Neural crest cell (in vitro differentiated cells): Measurements from ENCODE around the gene GALNTL6. TPM values are rescaled to one million over a fixed set of nuclear protein-coding genes. Genes with fewer than 3 reads are reported as not detected.
A peak's percentile ranks its signal among the peaks of the same experiment; 100 is the strongest.

Experiments used
- DNase-seq: peaks from one replicate; pipeline ENCODE4 v3.0.0; 2021; ENCODE audit warnings: low read depth, mixed read lengths, low spot score
- H3K27ac Mint-ChIP-seq: one replicate; pipeline ENCODE4 v1.8.0; 2021; ENCODE audit warnings: mild to moderate bottlenecking, mixed read lengths; ENCODE audit not compliant: unreplicated experiment
- H3K27me3 Mint-ChIP-seq: 2 replicates; pipeline ENCODE4 v1.8.0; 2021; ENCODE audit warnings: low read depth, mild to moderate bottlenecking, mixed read lengths
- H3K36me3 Mint-ChIP-seq: 2 replicates; pipeline ENCODE4 v1.8.0; 2021; ENCODE audit warnings: low read depth, mild to moderate bottlenecking, mixed read lengths
- H3K4me1 Mint-ChIP-seq: 2 replicates; pipeline ENCODE4 v1.8.0; 2021; ENCODE audit warnings: mixed read lengths
- H3K4me3 Mint-ChIP-seq: one replicate; pipeline ENCODE4 v1.8.0; 2021; ENCODE audit warnings: mild to moderate bottlenecking, mixed read lengths
- H3K9me3 Mint-ChIP-seq: 2 replicates; pipeline ENCODE4 v1.8.0; 2021; ENCODE audit warnings: mixed read lengths
- total RNA-seq: library from RNA; stranded (reverse); gene quantifications from 2 replicates; pipeline ENCODE4 v1.2.1, GENCODE V29; 2021
- TF ChIP-seq, protein P1 (sequence below): fragments of 200-600 bp; sonication (generic); conservative IDR thresholded peaks from 2 replicates; pipeline ENCODE4 v1.5.0; 2021; ENCODE audit warnings: antibody characterized with exemption, mild to moderate bottlenecking

The GALNTL6 gene
- total RNA-seq, 1 donor from 2014 or later, result 0.07 TPM

DNA sequence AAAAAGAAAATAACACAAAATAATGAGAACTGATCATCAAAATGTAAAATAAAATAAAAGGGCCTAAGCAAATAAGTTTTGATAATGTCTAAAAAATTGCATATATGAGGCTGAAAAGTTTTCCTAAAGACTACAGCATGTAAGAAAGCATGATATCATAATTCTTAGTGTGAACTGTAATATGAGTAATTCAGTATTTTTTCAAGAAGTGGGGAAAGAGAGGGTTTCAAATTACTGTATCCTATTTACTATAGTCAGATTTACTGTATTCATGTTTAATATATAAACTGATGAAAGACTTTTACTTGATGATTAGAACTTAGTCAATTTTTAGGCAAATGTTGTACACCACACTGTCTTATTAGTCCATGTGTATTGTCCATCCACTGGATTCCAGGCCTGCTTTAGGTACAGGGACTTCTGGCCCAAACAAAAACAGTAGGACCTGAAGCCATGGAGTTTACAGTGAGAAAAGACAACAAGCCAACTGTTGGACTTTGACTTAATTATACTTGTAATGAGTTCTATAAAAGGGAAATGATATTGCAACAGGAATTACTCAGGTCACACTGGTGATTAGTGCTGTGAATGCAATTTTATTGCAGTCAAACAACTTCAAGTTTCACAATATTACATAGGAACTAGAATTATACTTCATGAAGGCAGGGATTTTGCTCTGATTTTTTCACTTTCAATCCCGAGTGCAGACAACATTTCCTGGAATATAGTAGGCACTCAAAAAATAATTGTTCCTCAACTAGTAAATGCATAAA lies 837.7 kb downstream of the GALNTL6 start:
- no peak overlapping the region for H3K4me3 Mint-ChIP-seq
- TF ChIP-seq, protein P1, sequence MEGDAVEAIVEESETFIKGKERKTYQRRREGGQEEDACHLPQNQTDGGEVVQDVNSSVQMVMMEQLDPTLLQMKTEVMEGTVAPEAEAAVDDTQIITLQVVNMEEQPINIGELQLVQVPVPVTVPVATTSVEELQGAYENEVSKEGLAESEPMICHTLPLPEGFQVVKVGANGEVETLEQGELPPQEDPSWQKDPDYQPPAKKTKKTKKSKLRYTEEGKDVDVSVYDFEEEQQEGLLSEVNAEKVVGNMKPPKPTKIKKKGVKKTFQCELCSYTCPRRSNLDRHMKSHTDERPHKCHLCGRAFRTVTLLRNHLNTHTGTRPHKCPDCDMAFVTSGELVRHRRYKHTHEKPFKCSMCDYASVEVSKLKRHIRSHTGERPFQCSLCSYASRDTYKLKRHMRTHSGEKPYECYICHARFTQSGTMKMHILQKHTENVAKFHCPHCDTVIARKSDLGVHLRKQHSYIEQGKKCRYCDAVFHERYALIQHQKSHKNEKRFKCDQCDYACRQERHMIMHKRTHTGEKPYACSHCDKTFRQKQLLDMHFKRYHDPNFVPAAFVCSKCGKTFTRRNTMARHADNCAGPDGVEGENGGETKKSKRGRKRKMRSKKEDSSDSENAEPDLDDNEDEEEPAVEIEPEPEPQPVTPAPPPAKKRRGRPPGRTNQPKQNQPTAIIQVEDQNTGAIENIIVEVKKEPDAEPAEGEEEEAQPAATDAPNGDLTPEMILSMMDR, result no peak
- H3K4me1 Mint-ChIP-seq, result peaks cover 22% of the 10 kb centered on the region
- DNase-seq, result no peak
- H3K27me3 Mint-ChIP-seq, result no peaks in the 10 kb centered on the region
- H3K36me3 Mint-ChIP-seq, result no peaks in the 10 kb centered on the region
- H3K9me3 Mint-ChIP-seq, result peaks cover 3% of the 10 kb centered on the region
- no peak overlapping the region for H3K27ac Mint-ChIP-seq

DNA sequence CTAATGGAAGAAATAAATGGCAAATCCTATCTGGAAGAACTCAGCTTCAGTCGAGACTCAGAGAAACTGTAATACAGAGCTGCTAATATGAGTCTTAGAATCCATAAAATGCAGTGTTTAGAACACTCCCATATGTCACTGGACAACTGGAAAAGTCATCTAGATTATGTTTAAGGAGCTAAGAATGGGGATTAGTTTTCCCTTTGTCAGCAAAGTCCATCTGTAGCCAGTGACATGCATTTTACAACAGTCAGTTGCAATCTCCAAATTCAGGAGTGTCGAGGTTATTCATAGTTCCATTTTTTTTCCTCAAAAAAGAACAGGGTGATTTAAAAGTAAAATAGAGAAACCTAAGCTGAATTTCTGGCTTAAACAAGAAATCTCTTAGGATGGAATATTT lies 838.8 kb downstream of the GALNTL6 start:
- H3K36me3 Mint-ChIP-seq, result no peaks in the 10 kb centered on the region
- no peaks in the 10 kb centered on the region for H3K27me3 Mint-ChIP-seq
- peaks cover 3% of the 10 kb centered on the region for H3K9me3 Mint-ChIP-seq
- peaks cover 22% of the 10 kb centered on the region for H3K4me1 Mint-ChIP-seq
- no peak overlapping the region for H3K4me3 Mint-ChIP-seq
- H3K27ac Mint-ChIP-seq, result no peak overlapping the region
- DNase-seq, result no peak
- TF ChIP-seq, protein P1, result no peak

DNA sequence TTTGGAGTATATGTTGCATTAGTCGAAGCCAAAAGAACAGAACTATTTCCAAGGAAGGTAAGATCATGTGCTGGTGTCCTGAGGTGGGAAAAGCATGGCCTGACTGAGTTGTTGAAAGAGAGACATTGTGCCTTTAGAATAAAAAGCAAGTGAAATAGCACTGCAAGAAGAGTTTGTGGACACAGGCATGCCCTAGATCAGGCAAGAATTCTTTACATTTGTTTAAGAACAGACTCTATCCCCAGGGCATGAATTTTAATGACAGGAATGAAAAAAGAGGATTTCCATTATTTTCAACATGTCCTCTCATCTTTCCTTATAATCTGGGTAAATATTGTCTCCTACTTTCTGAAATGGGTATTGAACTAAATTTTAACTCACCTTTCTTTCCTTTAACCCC lies 839.2 kb downstream of the GALNTL6 start:
- Mint-ChIP-seq H3K4me3 (no peak overlapping the region), H3K36me3 (no peaks in the 10 kb centered on the region), H3K27ac (peak overlapping the region; percentile 59), H3K27me3 (no peaks in the 10 kb centered on the region), H3K9me3 (no peaks in the 10 kb centered on the region), H3K4me1 (peaks cover 22% of the 10 kb centered on the region)
- DNase-seq, result no peak
- TF ChIP-seq, protein P1, result no peak

DNA sequence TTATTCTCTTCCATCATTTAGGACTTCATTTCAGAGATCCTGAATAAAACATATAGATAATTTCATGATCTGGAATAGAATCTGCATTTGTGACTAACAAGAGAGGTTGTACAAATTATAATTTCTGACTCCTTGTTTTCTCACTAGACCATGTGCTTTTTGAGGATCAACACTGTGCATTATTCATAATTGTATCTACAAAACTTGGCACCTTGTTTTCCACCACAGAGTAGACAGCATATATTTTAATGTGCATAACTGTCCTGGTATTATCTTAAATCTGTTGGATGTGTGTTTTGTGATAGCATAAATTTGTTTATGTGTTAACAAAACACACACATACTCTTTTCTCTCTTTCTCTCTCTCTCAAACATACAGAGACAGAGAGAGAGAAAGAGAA lies 840.5 kb downstream of the GALNTL6 start:
- TF ChIP-seq, protein P1, result no peak
- Mint-ChIP-seq H3K4me1 (peaks cover 22% of the 10 kb centered on the region), H3K9me3 (no peaks in the 10 kb centered on the region)

DNA sequence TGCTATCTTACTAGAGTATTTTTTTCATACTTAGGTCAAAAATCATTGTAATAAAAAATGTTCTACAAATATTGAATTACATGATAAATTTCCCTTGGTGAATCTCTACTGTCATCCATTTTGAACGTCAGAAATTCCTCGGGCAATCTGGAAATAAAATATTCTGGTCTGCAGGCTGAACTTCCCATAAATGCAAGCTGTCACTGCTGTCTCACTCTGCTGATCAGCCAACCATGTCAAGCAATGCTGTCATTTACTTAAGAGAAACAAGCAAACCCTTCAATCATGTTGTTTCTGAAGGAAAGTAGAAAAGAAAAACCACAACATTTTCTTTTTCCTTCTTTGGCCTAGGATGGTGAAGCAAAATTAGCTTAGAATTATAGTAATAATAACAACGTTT lies 841.3 kb downstream of the GALNTL6 start:
- Mint-ChIP-seq H3K36me3 (no peaks in the 10 kb centered on the region), H3K27me3 (no peaks in the 10 kb centered on the region), H3K9me3 (no peaks in the 10 kb centered on the region), H3K4me1 (peaks cover 22% of the 10 kb centered on the region), H3K4me3 (no peak overlapping the region), H3K27ac (no peak overlapping the region)
- TF ChIP-seq, protein P1, result no peak
- DNase-seq, result no peak

More for the DNA sequence above, 840.5 kb downstream of the GALNTL6 start:
- Mint-ChIP-seq H3K27me3 (no peaks in the 10 kb centered on the region), H3K4me3 (no peak overlapping the region), H3K27ac (no peak overlapping the region), H3K36me3 (no peaks in the 10 kb centered on the region)
- no peak for DNase-seq
